K562 (cell line): ENCODE measurements around the gene SNX25. TPM values are rescaled to one million over a fixed set of nuclear protein-coding genes. Genes with fewer than 3 reads are reported as not detected.
A peak's percentile ranks its signal among the peaks of the same experiment; 100 is the strongest.

Experiments used
- ASH1L ChIP-seq: fragments of 450-650 bp; IDR thresholded peaks from 2 replicates; pipeline ENCODE4 v1.6.1; 2018; ENCODE audit warnings: borderline replicate concordance, mild to moderate bottlenecking, low read depth; ENCODE audit not compliant: partially characterized antibody
- CBX1 ChIP-seq: sonication (generic); IDR thresholded peaks from 2 replicates; pipeline ENCODE4 v1.6.1; 2016; ENCODE audit warnings: antibody characterized with exemption, low read depth, mild to moderate bottlenecking
- FOXA3 ChIP-seq, 2 experiments: fragments of 450-650 bp in 1 of 2; sonication (generic) in 1 of 2; formaldehyde crosslinking; IDR thresholded peaks in 1 of 2; conservative IDR thresholded peaks in 1 of 2; 2 replicates each; pipeline versions ENCODE4 v1.4.0 to v1.8.0; 2020 to 2022; ENCODE audit warnings: mild to moderate bottlenecking in 2 of 2, missing genetic modification reagents in 1 of 2
- GATAD2A ChIP-seq: fragments of 450-650 bp; IDR thresholded peaks from 2 replicates; pipeline ENCODE4 v1.6.1; 2017
- MEF2D ChIP-seq: conservative IDR thresholded peaks from 2 replicates; pipeline ENCODE4 v1.6.1; 2016; ENCODE audit warnings: low read depth, missing genetic modification characterization, missing compliant biosample characterization
- SRF ChIP-seq, 2 experiments: fragments of 250-450, 450-650 bp in 1 of 2; sonication (Bioruptor Pico) in 1 of 2; sonication (generic) in 1 of 2; formaldehyde crosslinking; IDR thresholded peaks; 2 replicates each; pipeline versions ENCODE4 v1.5.0 to v1.5.1; 2020 to 2022; ENCODE audit warnings: mild to moderate bottlenecking in 1 of 2, missing genetic modification reagents in 1 of 2
- TAF7 ChIP-seq: fragments of 450-650 bp; IDR thresholded peaks from 2 replicates; pipeline ENCODE4 v1.6.1; 2016; ENCODE audit warnings: missing genetic modification characterization, missing compliant biosample characterization
- TSC22D4 ChIP-seq: fragments of 450-650 bp; IDR thresholded peaks from 2 replicates; pipeline ENCODE4 v1.6.1; 2016; ENCODE audit warnings: missing genetic modification characterization, missing biosample characterization, control low read depth
- ZFX ChIP-seq: sonication (generic); formaldehyde crosslinking; IDR thresholded peaks from 2 replicates; pipeline ENCODE4 v1.8.0; 2022; ENCODE audit warnings: mild to moderate bottlenecking, missing genetic modification reagents, moderate library complexity
- ZNF384 ChIP-seq: IDR thresholded peaks from 2 replicates; pipeline ENCODE4 v1.6.1; 2012; ENCODE audit warnings: low read depth, low read length, improper control_type of control experiment
- ZNF551 ChIP-seq: fragments of 250-450 bp; sonication (Bioruptor Pico); IDR thresholded peaks from 2 replicates; pipeline ENCODE4 v1.5.0; 2021; ENCODE audit warnings: mild to moderate bottlenecking, moderate library complexity
- polyA plus RNA-seq, 8 experiments: library from polyadenylated mRNA; depleted of rRNA in 4 of 8; stranded (reverse) in 5 of 8; unstranded in 3 of 8; fragments of >200 nt; fragmentation: Nextera tagmentation in 2 of 8; fragmentation: Illumina TruSeq in 1 of 8; extraction: Ambion mirVana in 2 of 8; extraction: Trizol in 1 of 8; gene quantifications; 2 replicates each; pipeline versions ENCODE4 v1.2.1 to v1.2.3, GENCODE V29; 2011 to 2014; ENCODE audit warnings: inconsistent platforms in 1 of 8, missing spikeins in 1 of 8
- total RNA-seq, 7 experiments: library from RNA; depleted of rRNA in 6 of 7; stranded (reverse); fragments of >200 nt in 6 of 7; fragmentation: Illumina TruSeq in 2 of 7; extraction: Trizol in 2 of 7; gene quantifications; 2 replicates each; pipeline versions ENCODE4 v1.2.1 to v1.2.3, GENCODE V29; 2011 to 2021; ENCODE audit warnings: low replicate concordance in 1 of 7
- TF ChIP-seq, protein P1 (sequence below): fragments of 200-400 bp; formaldehyde crosslinking; IDR thresholded peaks from 2 replicates; pipeline ENCODE4 v1.6.1; 2017; ENCODE audit warnings: mild to moderate bottlenecking, low read depth, low read length, moderate library complexity
- TF ChIP-seq, protein P2 (sequence below), 3 experiments: IDR thresholded peaks in 2 of 3; conservative IDR thresholded peaks in 1 of 3; 2 replicates each; pipeline ENCODE4 v1.5.1; 2011 to 2012; ENCODE audit warnings: low read length in 3 of 3, mild to moderate bottlenecking in 3 of 3, control low read depth in 2 of 3, improper control_type of control experiment in 1 of 3, inconsistent platforms in 1 of 3, low read depth in 1 of 3, mixed read lengths in 1 of 3, moderate library complexity in 1 of 3; ENCODE audit not compliant: insufficient read depth in 2 of 3
- TF ChIP-seq, protein P3 (sequence below): fragments of 150-350 bp; IDR thresholded peaks from 2 replicates; pipeline ENCODE4 v1.6.1; 2014; ENCODE audit warnings: low read depth, mild to moderate bottlenecking, low read length, borderline replicate concordance
- TF ChIP-seq, protein P4 (sequence below), 2 experiments: fragments of 450-650 bp in 1 of 2; IDR thresholded peaks; 2 replicates each; pipeline ENCODE4 v1.6.1; 2011 to 2017; ENCODE audit warnings: low read depth in 2 of 2, antibody characterized with exemption in 1 of 2, borderline replicate concordance in 1 of 2, low read length in 1 of 2, mild to moderate bottlenecking in 1 of 2, mixed read lengths in 1 of 2; ENCODE audit not compliant: control insufficient read depth in 1 of 2

Gene SNX25
- total and polyA plus RNA-seq, 9 of the 15 experiments (the other 6 are each of a cell fraction or from before 2014, with no cell fraction given) = 2.5 to 23.4 (median 13.3) TPM

DNA sequence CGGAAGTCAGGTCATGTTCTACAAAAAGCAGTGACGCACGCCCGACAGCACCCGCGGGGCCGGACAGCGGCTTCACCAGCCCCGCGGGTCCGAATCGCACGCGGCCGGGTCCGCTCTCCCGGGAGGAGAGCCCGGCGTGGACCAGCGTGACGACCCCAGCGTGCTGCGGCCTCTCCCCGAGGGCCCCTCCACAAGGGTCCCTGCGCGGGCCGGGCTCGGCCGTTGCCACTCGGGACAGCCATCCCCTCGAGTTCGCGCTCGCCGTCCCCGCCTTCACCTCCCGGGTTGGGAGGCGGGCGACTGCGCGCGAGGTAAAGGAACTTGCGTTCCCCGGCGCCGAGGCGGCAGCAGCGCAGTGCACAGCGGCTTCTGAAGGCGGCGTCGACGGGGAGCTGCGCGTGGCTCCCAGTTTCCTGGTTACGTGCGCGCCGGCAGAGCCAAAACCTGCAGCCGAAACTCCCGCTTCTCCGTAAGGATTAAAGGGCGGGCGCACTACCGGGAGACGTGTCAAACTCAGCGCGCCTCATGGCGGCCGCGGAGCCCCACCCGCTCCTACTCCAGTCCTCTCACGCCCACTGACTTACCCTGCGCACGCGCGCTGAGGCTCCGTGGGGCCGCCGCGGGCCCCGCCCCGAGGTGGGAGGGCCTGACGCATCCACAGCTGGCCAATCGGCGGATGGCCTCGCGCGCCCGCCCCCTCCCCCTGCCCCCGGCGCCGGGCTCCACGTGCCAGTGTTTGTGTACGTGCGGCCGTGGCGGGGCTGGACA lies 186.7 kb downstream of the SNX25 start (continued):
- TF ChIP-seq, protein P1, sequence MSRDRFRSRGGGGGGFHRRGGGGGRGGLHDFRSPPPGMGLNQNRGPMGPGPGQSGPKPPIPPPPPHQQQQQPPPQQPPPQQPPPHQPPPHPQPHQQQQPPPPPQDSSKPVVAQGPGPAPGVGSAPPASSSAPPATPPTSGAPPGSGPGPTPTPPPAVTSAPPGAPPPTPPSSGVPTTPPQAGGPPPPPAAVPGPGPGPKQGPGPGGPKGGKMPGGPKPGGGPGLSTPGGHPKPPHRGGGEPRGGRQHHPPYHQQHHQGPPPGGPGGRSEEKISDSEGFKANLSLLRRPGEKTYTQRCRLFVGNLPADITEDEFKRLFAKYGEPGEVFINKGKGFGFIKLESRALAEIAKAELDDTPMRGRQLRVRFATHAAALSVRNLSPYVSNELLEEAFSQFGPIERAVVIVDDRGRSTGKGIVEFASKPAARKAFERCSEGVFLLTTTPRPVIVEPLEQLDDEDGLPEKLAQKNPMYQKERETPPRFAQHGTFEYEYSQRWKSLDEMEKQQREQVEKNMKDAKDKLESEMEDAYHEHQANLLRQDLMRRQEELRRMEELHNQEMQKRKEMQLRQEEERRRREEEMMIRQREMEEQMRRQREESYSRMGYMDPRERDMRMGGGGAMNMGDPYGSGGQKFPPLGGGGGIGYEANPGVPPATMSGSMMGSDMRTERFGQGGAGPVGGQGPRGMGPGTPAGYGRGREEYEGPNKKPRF = no peak
- TF ChIP-seq CBX1 (peak; percentile 23; the same call in 1 of the 2 replicates), ZFX (CRISPR knock-in tag) (peak; percentile 84), GATAD2A (peak; percentile 94), TSC22D4 (no peak), FOXA3 (CRISPR knock-in tag; conservative IDR thresholded peaks at IDR 0.05 in 1 of 2, IDR thresholded peaks at IDR 0.05 in 1 of 2) (peak in 1 of 2 experiments; percentile 84; a peak in 1 of 4 replicates), ZNF551 (CRISPR knock-in tag) (no peak), ZNF384 (no peak), TAF7 (tag) (no peak), MEF2D (no peak), SRF (CRISPR knock-in tag; IDR thresholded peaks at IDR 0.05) (0 out of 4 replicates have a peak, but pooled peaks of 1 of the 2 experiments have one; percentile 2), ASH1L (no peak)
- TF ChIP-seq, protein P2, sequence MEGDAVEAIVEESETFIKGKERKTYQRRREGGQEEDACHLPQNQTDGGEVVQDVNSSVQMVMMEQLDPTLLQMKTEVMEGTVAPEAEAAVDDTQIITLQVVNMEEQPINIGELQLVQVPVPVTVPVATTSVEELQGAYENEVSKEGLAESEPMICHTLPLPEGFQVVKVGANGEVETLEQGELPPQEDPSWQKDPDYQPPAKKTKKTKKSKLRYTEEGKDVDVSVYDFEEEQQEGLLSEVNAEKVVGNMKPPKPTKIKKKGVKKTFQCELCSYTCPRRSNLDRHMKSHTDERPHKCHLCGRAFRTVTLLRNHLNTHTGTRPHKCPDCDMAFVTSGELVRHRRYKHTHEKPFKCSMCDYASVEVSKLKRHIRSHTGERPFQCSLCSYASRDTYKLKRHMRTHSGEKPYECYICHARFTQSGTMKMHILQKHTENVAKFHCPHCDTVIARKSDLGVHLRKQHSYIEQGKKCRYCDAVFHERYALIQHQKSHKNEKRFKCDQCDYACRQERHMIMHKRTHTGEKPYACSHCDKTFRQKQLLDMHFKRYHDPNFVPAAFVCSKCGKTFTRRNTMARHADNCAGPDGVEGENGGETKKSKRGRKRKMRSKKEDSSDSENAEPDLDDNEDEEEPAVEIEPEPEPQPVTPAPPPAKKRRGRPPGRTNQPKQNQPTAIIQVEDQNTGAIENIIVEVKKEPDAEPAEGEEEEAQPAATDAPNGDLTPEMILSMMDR (IDR thresholded peaks at IDR 0.05 in 2 of 3, conservative IDR thresholded peaks at IDR 0.05 in 1 of 3; ENCODE audit: insufficient read depth in 2 of 3, low read depth in 1 of 3, low read length in 3 of 3) = no peak
- TF ChIP-seq, protein P3, sequence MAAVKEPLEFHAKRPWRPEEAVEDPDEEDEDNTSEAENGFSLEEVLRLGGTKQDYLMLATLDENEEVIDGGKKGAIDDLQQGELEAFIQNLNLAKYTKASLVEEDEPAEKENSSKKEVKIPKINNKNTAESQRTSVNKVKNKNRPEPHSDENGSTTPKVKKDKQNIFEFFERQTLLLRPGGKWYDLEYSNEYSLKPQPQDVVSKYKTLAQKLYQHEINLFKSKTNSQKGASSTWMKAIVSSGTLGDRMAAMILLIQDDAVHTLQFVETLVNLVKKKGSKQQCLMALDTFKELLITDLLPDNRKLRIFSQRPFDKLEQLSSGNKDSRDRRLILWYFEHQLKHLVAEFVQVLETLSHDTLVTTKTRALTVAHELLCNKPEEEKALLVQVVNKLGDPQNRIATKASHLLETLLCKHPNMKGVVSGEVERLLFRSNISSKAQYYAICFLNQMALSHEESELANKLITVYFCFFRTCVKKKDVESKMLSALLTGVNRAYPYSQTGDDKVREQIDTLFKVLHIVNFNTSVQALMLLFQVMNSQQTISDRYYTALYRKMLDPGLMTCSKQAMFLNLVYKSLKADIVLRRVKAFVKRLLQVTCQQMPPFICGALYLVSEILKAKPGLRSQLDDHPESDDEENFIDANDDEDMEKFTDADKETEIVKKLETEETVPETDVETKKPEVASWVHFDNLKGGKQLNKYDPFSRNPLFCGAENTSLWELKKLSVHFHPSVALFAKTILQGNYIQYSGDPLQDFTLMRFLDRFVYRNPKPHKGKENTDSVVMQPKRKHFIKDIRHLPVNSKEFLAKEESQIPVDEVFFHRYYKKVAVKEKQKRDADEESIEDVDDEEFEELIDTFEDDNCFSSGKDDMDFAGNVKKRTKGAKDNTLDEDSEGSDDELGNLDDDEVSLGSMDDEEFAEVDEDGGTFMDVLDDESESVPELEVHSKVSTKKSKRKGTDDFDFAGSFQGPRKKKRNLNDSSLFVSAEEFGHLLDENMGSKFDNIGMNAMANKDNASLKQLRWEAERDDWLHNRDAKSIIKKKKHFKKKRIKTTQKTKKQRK = no peak
- TF ChIP-seq, protein P4, sequence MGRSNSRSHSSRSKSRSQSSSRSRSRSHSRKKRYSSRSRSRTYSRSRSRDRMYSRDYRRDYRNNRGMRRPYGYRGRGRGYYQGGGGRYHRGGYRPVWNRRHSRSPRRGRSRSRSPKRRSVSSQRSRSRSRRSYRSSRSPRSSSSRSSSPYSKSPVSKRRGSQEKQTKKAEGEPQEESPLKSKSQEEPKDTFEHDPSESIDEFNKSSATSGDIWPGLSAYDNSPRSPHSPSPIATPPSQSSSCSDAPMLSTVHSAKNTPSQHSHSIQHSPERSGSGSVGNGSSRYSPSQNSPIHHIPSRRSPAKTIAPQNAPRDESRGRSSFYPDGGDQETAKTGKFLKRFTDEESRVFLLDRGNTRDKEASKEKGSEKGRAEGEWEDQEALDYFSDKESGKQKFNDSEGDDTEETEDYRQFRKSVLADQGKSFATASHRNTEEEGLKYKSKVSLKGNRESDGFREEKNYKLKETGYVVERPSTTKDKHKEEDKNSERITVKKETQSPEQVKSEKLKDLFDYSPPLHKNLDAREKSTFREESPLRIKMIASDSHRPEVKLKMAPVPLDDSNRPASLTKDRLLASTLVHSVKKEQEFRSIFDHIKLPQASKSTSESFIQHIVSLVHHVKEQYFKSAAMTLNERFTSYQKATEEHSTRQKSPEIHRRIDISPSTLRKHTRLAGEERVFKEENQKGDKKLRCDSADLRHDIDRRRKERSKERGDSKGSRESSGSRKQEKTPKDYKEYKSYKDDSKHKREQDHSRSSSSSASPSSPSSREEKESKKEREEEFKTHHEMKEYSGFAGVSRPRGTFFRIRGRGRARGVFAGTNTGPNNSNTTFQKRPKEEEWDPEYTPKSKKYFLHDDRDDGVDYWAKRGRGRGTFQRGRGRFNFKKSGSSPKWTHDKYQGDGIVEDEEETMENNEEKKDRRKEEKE (IDR thresholded peaks at IDR 0.05; ENCODE audit: borderline replicate concordance in 1 of 2, control insufficient read depth in 1 of 2, low read depth in 2 of 2, low read length in 1 of 2) = no peak
